ENCODE results near the gene FGD6. TPM values are rescaled to one million over a fixed set of nuclear protein-coding genes. Genes with fewer than 3 reads are reported as not detected.

The FGD6 gene
- total and polyA plus RNA-seq, 11 donors: 2.8 to 29.1 (median 18.5) TPM

- intact Hi-C loops (cut with DNase I): no loop called here
- Histone ChIP-seq H3K4me3 (no peak overlapping the region), H3K9me3 (no peaks in the 10 kb centered on the region), H3K27ac (no peak overlapping the region), H3K36me3 (no peaks in the 10 kb centered on the region), H3K4me1 (peaks cover 0 to 26% (median 2%) of the 10 kb centered on the region in 12 donors), H3K27me3 (no peaks in the 10 kb centered on the region)
- ATAC-seq (no peak), DNase-seq (no peak)
- TF ChIP-seq CTCF (IDR thresholded peaks at IDR 0.05) (no peak), POLR2A (IDR thresholded peaks at IDR 0.05) (no peak)
- 71 to 76% (median 73%) methylated on average over 5 of the region's 5 CpGs for WGBS, 4 donors
Measured at GRCh38 chr12:95179011-95179410, 38.3 kb downstream of the FGD6 start.

GRCh38 chr12:95178136-95178535, 39.1 kb downstream of the FGD6 start:
- DNase-seq (no peak), ATAC-seq (no peak)
- H3K27me3 ChIP-seq: no peaks in the 10 kb centered on the region
- H3K27ac ChIP-seq: no peak overlapping the region
- intact Hi-C loops (cut with DNase I): no loop called here
- TF ChIP-seq POLR2A (IDR thresholded peaks at IDR 0.05) (no peak), CTCF (IDR thresholded peaks at IDR 0.05) (no peak)
- H3K9me3 ChIP-seq: no peaks in the 10 kb centered on the region
- H3K36me3 ChIP-seq: no peaks in the 10 kb centered on the region
- WGBS, 4 donors: 70 to 98% (median 86%) methylated on average over 4 of the region's 4 CpGs
- H3K4me1 ChIP-seq: peaks cover 0 to 33% (median 11%) of the 10 kb centered on the region in 12 donors
- H3K4me3 ChIP-seq: no peak overlapping the region

- intact Hi-C loops (cut with DNase I): no loop called here
- TF ChIP-seq CTCF (IDR thresholded peaks at IDR 0.05) (no peak), POLR2A (IDR thresholded peaks at IDR 0.05) (no peak)
- no peaks in the 10 kb centered on the region for H3K9me3 ChIP-seq
- DNase-seq (no peak), ATAC-seq (no peak)
- peaks cover 0 to 2% (median 0%) of the 10 kb centered on the region in 9 donors for H3K36me3 ChIP-seq
- 87 to 95% (median 92%) methylated on average over 2 of the region's 2 CpGs for WGBS, 4 donors
- no peaks in the 10 kb centered on the region for H3K27me3 ChIP-seq
- H3K4me3 ChIP-seq: no peak overlapping the region
- H3K4me1 ChIP-seq: peaks cover 0 to 32% (median 19%) of the 10 kb centered on the region in 12 donors
- peak overlapping the region in 2 of 12 donors; percentile 12 to 50 for H3K27ac ChIP-seq
Measured at GRCh38 chr12:95177201-95177768, 40.0 kb downstream of the FGD6 start.

- WGBS, 4 donors: 17 to 25% (median 21%) methylated on average over 6 to 8 of the region's 8 CpGs
- Histone ChIP-seq H3K27ac (peak overlapping the region in 11 of 12 donors; percentile 32 to 67 (median 45)), H3K36me3 (peaks cover 0 to 9% (median 7%) of the 10 kb centered on the region in 9 donors), H3K27me3 (no peaks in the 10 kb centered on the region), H3K4me3 (peak overlapping the region in 1 of 12 donors; percentile 7), H3K4me1 (peaks cover 0 to 34% (median 19%) of the 10 kb centered on the region in 12 donors), H3K9me3 (no peaks in the 10 kb centered on the region)
- peak; percentile 66 to 88 (median 75) for DNase-seq
- TF ChIP-seq CTCF (IDR thresholded peaks at IDR 0.05): no peak
- intact Hi-C loops (cut with DNase I): no loop called here
- peak; percentile 89 to 96 (median 94) for ATAC-seq
Measured at GRCh38 chr12:95173392-95174251, 43.6 kb downstream of the FGD6 start.
